Measurements from ENCODE around the gene ICA1L.
"Not testable (repeated sequence)": the region's sequence is repeated elsewhere in the genome, so short reads cannot be mapped to it uniquely, and the experiment has no call there.

The ICA1L gene

GRCh38 chr2:202813387-202813786, 58.2 kb downstream of the ICA1L start:
- Histone ChIP-seq H3K9ac (ENCODE audit: low read depth, low read length) (no peak overlapping the region), H3K4me1 (ENCODE audit: insufficient read depth, low read length) (no peaks in the 10 kb centered on the region), H3K4me3 (ENCODE audit: low read length) (no peak overlapping the region), H3K27ac (ENCODE audit: low read depth, low read length) (no peak overlapping the region), H3K27me3 (ENCODE audit: insufficient read depth, low read length) (no peaks in the 10 kb centered on the region), H3K36me3 (ENCODE audit: insufficient read depth, low read length) (no peaks in the 10 kb centered on the region), H3K9me3 (ENCODE audit: insufficient read depth, low read depth, low read length) (0 out of 2 replicates have a peak, but pooled peaks cover 5% of the 10 kb centered on the region)
- WGBS: 92% methylated on average over 3 of the region's 3 CpGs

- Histone ChIP-seq H3K4me3 (ENCODE audit: low read length) (no peak overlapping the region), H3K36me3 (ENCODE audit: insufficient read depth, low read length) (no peaks in the 10 kb centered on the region), H3K9ac (ENCODE audit: low read depth, low read length) (no peak overlapping the region), H3K9me3 (ENCODE audit: insufficient read depth, low read depth, low read length) (no peaks in the 10 kb centered on the region), H3K27me3 (ENCODE audit: insufficient read depth, low read length) (no peaks in the 10 kb centered on the region), H3K4me1 (ENCODE audit: insufficient read depth, low read length) (peaks cover 4% of the 10 kb centered on the region; the same call in 1 of the 2 replicates), H3K27ac (ENCODE audit: low read depth, low read length) (no peak overlapping the region)
- 95% methylated on average over 3 of the region's 3 CpGs for WGBS
Observed at GRCh38 chr2:202808754-202809153, 62.8 kb downstream of the ICA1L start.

- H3K36me3 ChIP-seq (ENCODE audit: insufficient read depth, low read length); H3K27ac ChIP-seq (ENCODE audit: low read depth, low read length); H3K9me3 ChIP-seq (ENCODE audit: insufficient read depth, low read depth, low read length); H3K4me3 ChIP-seq (ENCODE audit: low read length); H3K9ac ChIP-seq (ENCODE audit: low read depth, low read length); H3K27me3 ChIP-seq (ENCODE audit: insufficient read depth, low read length); H3K4me1 ChIP-seq (ENCODE audit: insufficient read depth, low read length): not testable (repeated sequence)
- WGBS: 97% methylated on average over 1 of the region's 1 CpG
Observed at GRCh38 chr2:202807431-202808138, 64.0 kb downstream of the ICA1L start.

GRCh38 chr2:202805911-202806310, 65.7 kb downstream of the ICA1L start:
- not testable (repeated sequence) for H3K9ac ChIP-seq (ENCODE audit: low read depth, low read length); H3K4me3 ChIP-seq (ENCODE audit: low read length); H3K9me3 ChIP-seq (ENCODE audit: insufficient read depth, low read depth, low read length); H3K27me3 ChIP-seq (ENCODE audit: insufficient read depth, low read length); H3K27ac ChIP-seq (ENCODE audit: low read depth, low read length); H3K36me3 ChIP-seq (ENCODE audit: insufficient read depth, low read length)
- peaks cover 14% of the 10 kb centered on the region for H3K4me1 ChIP-seq (ENCODE audit: insufficient read depth, low read length)
- 51% methylated on average over 8 of the region's 9 CpGs for WGBS

- no peaks in the 10 kb centered on the region for H3K36me3 ChIP-seq (ENCODE audit: insufficient read depth, low read length)
- peaks cover 10% of the 10 kb centered on the region for H3K4me1 ChIP-seq (ENCODE audit: insufficient read depth, low read length)
- H3K27me3 ChIP-seq (ENCODE audit: insufficient read depth, low read length): no peaks in the 10 kb centered on the region
- H3K9ac ChIP-seq (ENCODE audit: low read depth, low read length): no peak overlapping the region
- no peak overlapping the region for H3K27ac ChIP-seq (ENCODE audit: low read depth, low read length)
- H3K9me3 ChIP-seq (ENCODE audit: insufficient read depth, low read depth, low read length): 0 out of 2 replicates have a peak, but pooled peaks cover 7% of the 10 kb centered on the region
- H3K4me3 ChIP-seq (ENCODE audit: low read length): no peak overlapping the region
Observed at GRCh38 chr2:202797944-202798343, 73.6 kb downstream of the ICA1L start.

GRCh38 chr2:202790676-202791075, 80.9 kb downstream of the ICA1L start:
- whole genome bisulfite sequencing: 56% methylated on average over 2 of the region's 2 CpGs
- H3K4me1 ChIP-seq (ENCODE audit: insufficient read depth, low read length): no peaks in the 10 kb centered on the region
- no peak overlapping the region for H3K4me3 ChIP-seq (ENCODE audit: low read length)
- no peaks in the 10 kb centered on the region for H3K27me3 ChIP-seq (ENCODE audit: insufficient read depth, low read length)
- no peak overlapping the region for H3K9ac ChIP-seq (ENCODE audit: low read depth, low read length)
- peak overlapping the region; percentile 25; the same call in 1 of the 2 replicates for H3K27ac ChIP-seq (ENCODE audit: low read depth, low read length)
- no peaks in the 10 kb centered on the region for H3K36me3 ChIP-seq (ENCODE audit: insufficient read depth, low read length)
- H3K9me3 ChIP-seq (ENCODE audit: insufficient read depth, low read depth, low read length): no peaks in the 10 kb centered on the region

GRCh38 chr2:202786842-202787241, 84.7 kb downstream of the ICA1L start:
- no peaks in the 10 kb centered on the region for H3K9me3 ChIP-seq (ENCODE audit: insufficient read depth, low read depth, low read length)
- no peak overlapping the region for H3K4me3 ChIP-seq (ENCODE audit: low read length)
- WGBS: 92% methylated on average over 2 of the region's 2 CpGs
- H3K36me3 ChIP-seq (ENCODE audit: insufficient read depth, low read length): no peaks in the 10 kb centered on the region; the same call in 1 of the 2 replicates
- no peaks in the 10 kb centered on the region for H3K27me3 ChIP-seq (ENCODE audit: insufficient read depth, low read length)
- no peak overlapping the region for H3K27ac ChIP-seq (ENCODE audit: low read depth, low read length)
- H3K4me1 ChIP-seq (ENCODE audit: insufficient read depth, low read length): no peaks in the 10 kb centered on the region
- H3K9ac ChIP-seq (ENCODE audit: low read depth, low read length): no peak overlapping the region

- Histone ChIP-seq H3K36me3 (ENCODE audit: insufficient read depth, low read length) (peaks cover 26% of the 10 kb centered on the region), H3K27me3 (ENCODE audit: insufficient read depth, low read length) (no peaks in the 10 kb centered on the region), H3K9me3 (ENCODE audit: insufficient read depth, low read depth, low read length) (no peaks in the 10 kb centered on the region), H3K4me1 (ENCODE audit: insufficient read depth, low read length) (no peaks in the 10 kb centered on the region), H3K27ac (ENCODE audit: low read depth, low read length) (no peak overlapping the region), H3K4me3 (ENCODE audit: low read length) (no peak overlapping the region), H3K9ac (ENCODE audit: low read depth, low read length) (no peak overlapping the region)
- 90% methylated on average over 2 of the region's 3 CpGs for WGBS
Observed at GRCh38 chr2:202782940-202783558, 88.5 kb downstream of the ICA1L start.

- Histone ChIP-seq H3K36me3 (ENCODE audit: insufficient read depth, low read length) (peaks cover 26% of the 10 kb centered on the region), H3K27me3 (ENCODE audit: insufficient read depth, low read length) (no peaks in the 10 kb centered on the region), H3K4me1 (ENCODE audit: insufficient read depth, low read length) (no peaks in the 10 kb centered on the region), H3K4me3 (ENCODE audit: low read length) (no peak overlapping the region), H3K9me3 (ENCODE audit: insufficient read depth, low read depth, low read length) (no peaks in the 10 kb centered on the region), H3K27ac (ENCODE audit: low read depth, low read length) (no peak overlapping the region), H3K9ac (ENCODE audit: low read depth, low read length) (no peak overlapping the region)
Observed at GRCh38 chr2:202780514-202781021, 91.0 kb downstream of the ICA1L start.

- H3K36me3 ChIP-seq (ENCODE audit: insufficient read depth, low read length): peaks cover 41% of the 10 kb centered on the region
- no peaks in the 10 kb centered on the region for H3K27me3 ChIP-seq (ENCODE audit: insufficient read depth, low read length)
- no peaks in the 10 kb centered on the region for H3K4me1 ChIP-seq (ENCODE audit: insufficient read depth, low read length)
- no peak overlapping the region for H3K4me3 ChIP-seq (ENCODE audit: low read length)
- no peak overlapping the region for H3K9ac ChIP-seq (ENCODE audit: low read depth, low read length)
- no peaks in the 10 kb centered on the region for H3K9me3 ChIP-seq (ENCODE audit: insufficient read depth, low read depth, low read length)
- no CpG with 5 or more reads among the region's 2 CpGs for WGBS
- no peak overlapping the region for H3K27ac ChIP-seq (ENCODE audit: low read depth, low read length)
Observed at GRCh38 chr2:202778217-202778616, 93.3 kb downstream of the ICA1L start.

GRCh38 chr2:202774104-202774503, 97.5 kb downstream of the ICA1L start:
- H3K4me1 ChIP-seq (ENCODE audit: insufficient read depth, low read length): peaks cover 5% of the 10 kb centered on the region

More at GRCh38 chr2:202774104-202774503, 97.5 kb downstream of the ICA1L start:
- 97% methylated on average over 37 of the region's 37 CpGs for WGBS
- H3K27ac ChIP-seq (ENCODE audit: low read depth, low read length): no peak overlapping the region
- H3K27me3 ChIP-seq (ENCODE audit: insufficient read depth, low read length): no peaks in the 10 kb centered on the region
- H3K36me3 ChIP-seq (ENCODE audit: insufficient read depth, low read length): peaks cover 37% of the 10 kb centered on the region
- no peaks in the 10 kb centered on the region for H3K9me3 ChIP-seq (ENCODE audit: insufficient read depth, low read depth, low read length)
- H3K4me3 ChIP-seq (ENCODE audit: low read length): no peak overlapping the region
- H3K9ac ChIP-seq (ENCODE audit: low read depth, low read length): no peak overlapping the region
